PFSK-1 (cell line): ENCODE data around the gene PLEKHG4B.

Experiments used
- FOXP2 ChIP-seq: optimal IDR thresholded peaks from 2 replicates; pipeline ENCODE3; 2011; ENCODE audit warnings: borderline replicate concordance, control low read depth, inconsistent platforms; ENCODE audit not compliant: insufficient read depth; ENCODE audit errors: extremely low read length, extremely low read depth
- POLR2AphosphoS5 ChIP-seq: IDR thresholded peaks from 2 replicates; pipeline ENCODE4 v1.6.1; 2012; ENCODE audit warnings: low read depth, mild to moderate bottlenecking, control low read depth, low read length, moderate library complexity
- REST ChIP-seq, 2 experiments: IDR thresholded peaks; 2 replicates each; pipeline versions ENCODE4 v1.6.1 to v1.8.0; 2011 to 2012; ENCODE audit warnings: low read depth in 2 of 2, low read length in 2 of 2, control low read depth in 1 of 2, inconsistent platforms in 1 of 2, mild to moderate bottlenecking in 1 of 2, moderate library complexity in 1 of 2; ENCODE audit not compliant: insufficient read depth in 1 of 2
- SIN3A ChIP-seq: IDR thresholded peaks from 2 replicates; pipeline ENCODE4 v1.6.1; 2012; ENCODE audit warnings: mild to moderate bottlenecking, low read length, moderate library complexity, borderline replicate concordance; ENCODE audit not compliant: insufficient read depth
- TAF1 ChIP-seq: IDR thresholded peaks from 2 replicates; pipeline ENCODE4 v1.6.1; 2012; ENCODE audit warnings: low read length, control low read depth, borderline replicate concordance; ENCODE audit not compliant: insufficient read depth

DNA sequence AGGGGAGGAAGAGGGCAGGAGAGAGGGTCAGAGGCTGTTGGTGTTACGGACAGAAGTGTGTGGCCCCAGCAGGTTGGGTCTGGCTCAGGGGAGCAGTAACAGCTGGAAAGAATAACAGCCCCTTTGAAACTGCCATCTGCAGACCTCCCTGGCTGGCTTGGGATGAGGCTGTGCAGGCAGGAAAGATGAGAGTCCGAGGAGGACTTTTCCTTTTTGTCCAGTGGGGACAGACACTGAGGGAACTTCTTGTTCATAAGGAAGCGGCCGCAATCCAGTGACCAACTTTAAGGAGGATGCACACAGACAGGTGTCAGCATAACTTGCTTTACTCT, 14.8 kb upstream of the PLEKHG4B start:
- no peak for TF ChIP-seq SIN3A
- no peak for TF ChIP-seq POLR2AphosphoS5
- TF ChIP-seq TAF1: no peak
- no peak for TF ChIP-seq REST (IDR thresholded peaks at IDR 0.05; ENCODE audit: insufficient read depth in 1 of 2, low read depth in 2 of 2, low read length in 2 of 2)
- TF ChIP-seq FOXP2: no peak
